COR-L47 (cell line): ENCODE data around the gene EYA3.

ENCODE experiments used
- DNase-seq: peaks from one replicate; lab custom pipeline; 2025; lab: John Stamatoyannopoulos, UW

EYA3 gene

DNA sequence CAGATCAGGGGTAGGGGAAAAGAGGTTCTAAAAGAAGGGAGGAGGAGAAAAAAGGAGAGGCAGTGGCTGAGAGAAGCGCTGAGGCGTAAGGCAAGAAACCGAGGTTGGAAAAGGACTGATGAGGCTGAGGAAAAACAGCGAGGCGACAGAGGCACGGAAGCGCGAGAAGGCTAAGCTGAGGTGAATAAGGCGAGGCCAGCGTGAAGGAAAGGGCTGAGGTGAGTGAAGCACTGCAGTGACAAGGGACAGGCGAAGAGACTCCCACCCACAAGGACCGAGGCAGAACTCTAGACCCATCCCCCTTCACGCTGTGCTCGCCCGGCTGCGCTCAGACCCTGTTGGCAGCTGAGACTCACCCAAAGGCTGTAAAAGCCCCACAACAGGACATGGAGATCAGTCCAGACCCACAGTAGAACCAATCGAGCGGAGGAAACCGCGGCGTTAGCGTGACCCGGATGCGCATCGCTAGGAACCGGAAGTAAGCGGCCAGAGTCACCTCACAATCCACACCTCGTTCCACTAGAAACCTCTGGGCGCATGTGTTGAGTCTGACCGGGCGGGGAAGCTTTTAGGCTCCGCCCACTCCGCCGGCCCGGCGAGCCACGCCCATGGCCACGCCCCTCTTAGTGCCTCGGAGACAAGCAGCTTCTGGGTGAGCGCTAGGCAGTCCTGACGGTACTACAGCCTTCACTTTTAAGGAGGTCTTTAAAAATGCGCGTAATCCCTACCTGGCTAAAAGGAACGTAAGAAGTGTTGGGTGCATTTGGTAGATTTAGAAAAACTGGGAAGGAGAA, at the start of gene EYA3:
Gene EYA3 (minus strand): TSS at position 443 of the 794 bp plus-strand sequence. CDS start 30,584 bp downstream, outside the sequence.
- DNase-seq, result peak; percentile 97

- no peak for DNase-seq
Observed at GRCh38 chr1:28136922-28137613, 48.7 kb upstream of the EYA3 start.

GRCh38 chr1:28136169-28136921, 47.9 kb upstream of the EYA3 start:
- no peak for DNase-seq

DNA sequence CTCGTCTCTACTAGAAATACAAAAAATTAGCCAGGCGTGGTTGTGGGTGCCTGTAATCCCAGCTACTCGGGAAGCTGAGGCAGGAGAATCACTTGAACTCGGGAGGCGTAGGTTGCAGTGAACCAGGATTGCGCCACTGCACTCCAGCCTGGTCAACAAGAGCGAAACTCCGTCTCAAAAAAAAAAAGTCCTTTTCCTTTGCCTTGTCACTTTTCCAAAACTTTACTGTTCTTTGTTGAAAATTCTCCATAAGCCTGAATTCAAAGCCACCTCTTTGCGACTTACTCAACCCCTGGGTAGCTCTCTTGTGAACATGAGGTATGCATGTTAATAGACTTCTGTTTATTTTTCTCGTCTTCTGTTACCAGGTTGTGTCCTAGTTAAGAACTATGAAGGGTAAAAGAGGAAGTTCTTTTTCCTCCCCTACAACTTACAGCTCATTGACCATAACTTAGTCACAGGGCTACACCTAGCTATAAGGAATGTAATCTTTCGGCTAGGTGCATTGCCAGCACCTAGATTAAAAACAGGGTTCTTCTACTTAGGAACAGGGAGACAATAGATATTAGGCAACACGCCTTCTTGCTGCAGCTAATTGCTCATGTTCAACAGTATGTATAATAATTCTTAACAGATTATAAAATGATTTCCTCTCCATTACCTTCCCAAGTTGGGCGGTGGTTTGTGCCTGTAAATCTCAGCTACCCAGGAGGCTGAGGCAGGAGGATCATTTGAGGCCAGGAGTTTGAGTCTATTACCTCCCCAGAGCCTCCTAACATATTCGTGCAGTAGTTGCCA, 47.2 kb upstream of the EYA3 start:
- no peak for DNase-seq

DNA sequence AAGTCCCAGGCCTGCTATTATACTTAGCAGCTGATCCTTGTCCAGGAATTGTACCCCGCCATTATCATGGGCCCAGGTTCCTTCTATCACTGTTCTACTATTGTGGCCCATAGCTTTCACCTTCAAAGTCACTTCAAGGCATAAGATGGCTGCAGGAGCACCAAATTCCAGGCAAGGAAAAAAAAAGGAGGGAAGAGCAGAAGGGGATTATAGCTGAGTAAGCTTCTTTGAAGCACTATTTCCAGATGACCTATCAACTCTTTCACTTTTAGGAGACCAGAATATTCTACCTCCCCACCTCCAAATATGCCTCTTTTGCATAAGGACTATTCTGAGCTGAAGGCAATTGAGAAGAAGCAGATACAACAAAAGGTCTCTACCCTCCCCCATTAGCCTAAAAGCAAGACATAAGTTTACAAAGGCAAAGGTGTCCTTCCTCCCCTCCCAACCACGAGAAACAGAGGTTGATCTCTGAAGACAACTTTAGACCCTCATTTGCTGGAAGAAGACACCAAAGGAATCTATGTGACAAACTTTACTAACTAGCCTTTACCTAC, 46.3 kb upstream of the EYA3 start:
- no peak for DNase-seq

DNA sequence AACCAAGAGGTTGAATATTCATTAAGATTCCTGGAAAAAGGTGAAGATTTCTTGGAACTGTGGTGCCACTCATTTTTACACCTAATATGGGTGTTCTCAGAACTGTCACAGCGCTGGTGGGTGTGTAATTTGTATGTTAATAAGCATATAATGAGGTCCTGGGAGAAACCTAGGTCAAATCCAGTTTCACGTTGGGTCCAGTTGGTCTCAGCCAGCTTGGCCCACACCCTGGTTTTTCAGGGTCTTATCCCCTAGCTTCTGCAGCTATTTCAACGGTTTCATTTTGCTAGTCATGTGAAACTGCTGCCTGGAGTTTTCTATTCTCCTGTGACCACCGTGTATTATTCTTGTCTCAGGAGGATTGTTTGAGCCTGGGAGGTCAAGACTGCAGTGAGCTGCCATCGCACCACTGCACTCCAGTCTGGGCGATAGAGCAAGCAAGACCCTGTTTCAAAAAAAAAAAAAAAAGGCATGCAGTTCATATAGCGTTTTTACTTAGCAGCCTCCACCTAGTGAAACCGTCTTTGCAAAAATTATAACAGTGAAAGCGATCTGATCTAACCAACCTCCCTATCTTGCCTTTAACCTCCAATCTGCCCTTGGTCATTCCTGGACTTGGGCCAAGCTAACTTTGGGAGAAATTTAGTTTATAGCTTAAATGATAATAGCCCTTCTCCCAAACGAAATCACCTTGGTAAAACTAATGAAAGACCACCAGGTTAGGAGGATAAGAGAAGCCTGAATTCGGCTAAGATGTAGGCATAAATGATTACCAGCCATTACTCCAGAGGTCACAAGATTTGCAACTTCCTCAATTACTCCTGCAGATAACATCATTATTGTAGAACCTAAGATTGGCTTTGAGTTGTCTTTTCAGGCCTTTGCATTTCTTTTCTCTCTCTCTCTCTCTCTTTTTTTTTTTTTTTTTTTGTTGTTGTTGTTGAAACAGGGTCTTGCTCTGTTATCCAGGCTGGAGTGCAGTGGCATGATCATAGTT, 44.1 kb upstream of the EYA3 start:
- DNase-seq, result no peak

- no peak for DNase-seq
Observed at GRCh38 chr1:28130901-28131300, 42.5 kb upstream of the EYA3 start.

GRCh38 chr1:28129150-28129549, 40.7 kb upstream of the EYA3 start:
- no peak for DNase-seq

DNA sequence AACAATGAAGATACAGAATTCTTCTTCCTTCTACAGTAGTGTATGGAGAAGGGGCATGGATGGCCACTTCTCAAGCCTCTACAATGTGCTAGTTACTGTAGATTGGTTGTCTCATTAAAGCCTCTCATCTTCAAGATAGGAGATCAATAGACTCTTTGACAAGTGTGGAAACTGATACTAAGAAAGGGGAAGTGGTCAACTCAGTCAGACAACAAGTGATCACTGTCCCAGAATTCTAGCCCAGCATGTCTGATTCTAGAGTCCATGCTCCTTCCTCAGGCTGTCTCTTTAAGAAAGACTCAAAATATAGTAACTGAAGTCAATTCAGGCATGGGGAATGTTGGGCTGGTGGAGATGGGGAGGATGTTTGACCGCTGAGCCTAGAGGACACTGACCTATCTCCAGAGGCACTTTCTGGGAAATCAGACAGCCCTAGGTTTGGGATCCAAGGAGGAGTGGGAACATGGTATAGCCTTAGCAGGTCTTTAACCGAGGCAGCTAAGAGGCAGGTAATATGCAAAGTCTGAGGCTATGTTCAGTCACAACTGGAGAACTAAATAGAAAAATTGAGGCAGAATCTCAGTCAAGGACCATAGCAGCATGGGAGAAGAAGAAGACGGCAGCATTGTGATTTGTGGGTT, 39.3 kb upstream of the EYA3 start:
- no peak for DNase-seq

- no peak for DNase-seq
Observed at GRCh38 chr1:28126783-28127490, 38.5 kb upstream of the EYA3 start.

DNA sequence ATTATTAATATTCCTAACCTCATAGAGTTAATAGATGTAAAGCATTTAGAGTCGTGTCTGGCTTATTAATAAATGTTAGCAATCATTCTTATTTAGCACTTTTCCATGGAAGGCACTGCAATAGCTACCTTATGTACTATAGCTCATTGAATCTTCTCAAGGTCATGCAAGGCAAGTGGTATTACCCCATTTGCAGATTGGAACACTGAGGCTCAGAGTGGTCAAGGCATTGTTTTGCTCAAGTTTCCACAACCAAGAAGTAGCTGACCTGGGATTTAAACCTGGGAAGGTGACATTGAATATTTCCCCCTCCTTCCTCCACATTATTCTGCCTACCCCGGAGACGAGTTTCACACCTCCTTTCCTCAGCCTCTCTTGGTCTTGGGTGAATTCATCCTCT, 37.8 kb upstream of the EYA3 start:
- DNase-seq, result no peak

GRCh38 chr1:28123461-28123961, 35.1 kb upstream of the EYA3 start:
- no peak for DNase-seq

DNA sequence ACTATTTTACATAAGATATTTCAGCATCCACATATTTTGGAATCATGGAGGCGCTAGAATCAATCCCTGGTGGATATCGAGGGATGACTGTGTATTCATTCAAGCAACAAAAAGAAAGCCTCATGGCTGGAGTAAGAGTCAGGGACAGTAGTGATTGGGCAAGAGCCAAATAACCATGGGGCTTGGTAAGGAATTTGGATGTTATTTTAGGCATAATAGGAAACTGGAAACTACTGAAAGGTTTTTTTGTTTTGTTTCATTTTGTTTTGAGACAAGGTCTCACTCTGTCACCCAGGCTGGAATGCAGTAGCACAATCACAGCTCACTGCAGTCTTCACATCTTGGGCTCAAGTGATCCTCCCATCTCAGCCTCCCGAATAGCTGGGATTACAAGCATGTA, 33.8 kb upstream of the EYA3 start:
- no peak for DNase-seq

DNA sequence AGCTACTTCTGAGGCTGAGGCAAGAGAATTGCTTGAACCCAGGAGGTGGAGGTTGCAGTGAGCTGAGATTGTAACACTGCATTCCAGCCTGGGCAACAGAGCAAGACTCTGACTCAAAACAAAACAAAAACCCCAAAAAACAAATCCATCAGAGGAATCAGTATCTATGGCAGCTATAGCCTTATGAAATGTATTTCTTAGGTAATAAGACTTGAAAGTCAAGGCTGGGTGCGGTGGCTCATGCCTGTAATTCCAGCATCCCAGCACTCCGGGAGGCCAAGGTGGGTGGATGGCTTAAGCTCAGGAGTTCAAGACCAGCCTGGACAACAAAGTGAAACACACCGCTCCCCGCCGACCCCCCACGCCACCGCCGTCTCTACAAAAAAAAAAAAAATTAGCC, 31.1 kb upstream of the EYA3 start:
- DNase-seq, result no peak

GRCh38 chr1:28118640-28119307, 30.4 kb upstream of the EYA3 start:
- DNase-seq, result no peak

DNA sequence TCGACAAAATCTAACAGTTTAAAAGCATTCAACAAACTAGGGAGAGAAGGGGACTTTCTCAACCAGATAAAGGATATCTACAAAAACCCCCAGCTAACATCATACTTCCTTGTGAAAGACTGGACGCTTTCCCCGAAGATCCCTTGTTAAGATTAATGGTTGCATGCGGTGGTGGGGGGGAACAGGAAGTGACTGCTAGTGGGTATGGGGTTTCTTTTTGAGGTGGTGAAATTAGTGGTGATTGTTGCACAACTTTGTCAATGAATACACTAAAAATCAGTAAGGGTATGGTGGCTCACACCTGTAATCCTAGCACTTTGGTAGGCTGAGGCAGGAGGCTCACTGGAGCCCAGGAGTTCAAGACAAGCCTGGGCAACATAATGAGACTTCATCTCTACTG, 26.9 kb upstream of the EYA3 start:
- DNase-seq, result no peak

- no peak for DNase-seq
Observed at GRCh38 chr1:28114844-28115243, 26.4 kb upstream of the EYA3 start.

- no peak for DNase-seq
Observed at GRCh38 chr1:28113242-28113572, 24.8 kb upstream of the EYA3 start.
